GM21717 (cell line): ENCODE results near the gene CDH1.
"Not testable (repeated sequence)": the region's sequence is repeated elsewhere in the genome, so short reads cannot be mapped to it uniquely, and the experiment has no call there.

Experiments
- ATAC-seq: cut with Tn5 transposase; IDR thresholded peaks from one replicate; pipeline ENCODE4 v1.9.1; 2021; ENCODE audit warnings: mild to moderate bottlenecking, moderate library complexity; ENCODE audit not compliant: unreplicated experiment

The CDH1 gene

DNA sequence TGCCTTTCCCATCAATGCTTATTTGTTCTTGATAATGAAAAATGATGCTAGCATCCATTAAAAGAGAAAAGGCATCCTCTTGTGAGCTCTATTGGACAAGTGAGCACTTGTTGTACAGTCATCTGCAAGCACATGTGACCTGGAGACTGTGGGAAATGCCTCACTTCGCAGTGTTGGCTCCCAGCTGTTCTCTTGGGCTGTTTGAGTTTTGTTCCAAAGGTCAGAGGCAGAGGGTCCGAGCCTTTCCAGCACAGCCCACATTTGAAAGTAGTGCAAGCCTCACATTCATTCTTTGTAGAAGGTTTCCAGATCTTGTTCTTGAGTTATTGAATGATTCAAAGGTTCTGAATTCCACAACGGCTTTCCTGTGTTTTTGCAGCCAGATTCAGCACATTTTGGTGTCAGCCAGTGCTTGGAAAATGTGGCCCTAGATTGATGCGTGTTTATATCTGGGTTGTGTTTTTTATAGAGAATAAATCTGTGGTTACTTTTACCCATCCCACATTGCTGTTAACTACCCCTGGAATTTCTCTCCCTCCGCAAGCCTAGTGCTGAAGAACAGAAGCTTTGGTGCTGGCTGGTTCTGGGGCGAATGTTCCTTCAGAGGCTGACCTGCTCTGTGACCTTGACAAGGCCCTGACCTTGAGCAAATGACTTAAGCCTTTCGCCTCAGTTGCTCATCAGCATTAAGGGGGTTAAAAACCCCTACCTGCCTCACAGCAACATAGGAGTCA is 49.8 kb downstream of the CDH1 start:
- no peak for ATAC-seq

DNA sequence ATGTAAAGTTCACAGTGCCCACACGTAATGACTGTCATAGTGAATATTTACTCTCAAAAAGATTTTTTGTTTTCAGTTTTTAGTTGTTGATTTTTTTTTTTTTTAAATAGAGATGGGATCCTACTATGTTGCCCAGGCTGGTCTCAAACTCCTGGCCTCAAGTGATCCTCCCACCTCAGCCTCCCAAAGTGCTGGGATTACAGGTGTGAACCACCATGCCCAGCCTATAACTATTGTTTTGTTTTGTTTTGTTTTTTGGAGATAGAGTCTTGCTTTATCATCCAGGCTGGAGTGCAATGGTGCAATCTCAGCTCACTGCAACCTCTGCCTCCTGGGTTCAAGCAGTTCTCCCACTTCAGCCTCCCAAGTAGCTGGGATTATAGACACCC is 50.3 kb downstream of the CDH1 start:
- ATAC-seq, result not testable (repeated sequence)

DNA sequence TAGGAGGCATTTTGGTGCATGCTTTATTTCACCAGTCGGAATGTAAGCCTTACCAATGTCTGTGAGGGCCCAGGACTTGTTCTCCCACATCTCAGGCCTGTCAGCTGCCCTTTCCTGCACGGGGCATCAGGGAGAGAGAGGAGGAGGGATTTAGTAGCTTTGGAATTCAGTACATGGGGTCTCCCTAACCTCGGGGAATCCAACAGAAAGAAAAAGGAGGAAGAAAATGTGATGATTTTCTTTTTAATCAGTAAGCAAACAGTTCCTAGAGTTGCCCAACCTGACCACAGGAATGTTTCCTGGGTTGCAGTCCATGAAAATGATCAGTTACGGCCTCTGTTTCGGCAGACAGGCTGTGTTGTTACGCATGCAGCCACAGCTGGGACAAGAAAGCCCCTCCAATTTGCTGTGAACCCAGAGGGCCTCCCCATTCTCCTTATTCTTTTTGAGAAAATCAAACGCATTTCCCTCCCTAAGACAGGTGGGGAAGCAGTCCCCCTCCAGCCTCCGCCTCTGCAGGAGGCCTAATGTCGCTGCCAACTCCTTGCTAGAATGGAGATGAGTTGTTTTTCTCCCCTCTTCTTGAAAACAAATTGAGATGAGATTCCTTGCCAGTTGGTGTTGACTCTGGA is 53.2 kb downstream of the CDH1 start:
- ATAC-seq, result no peak

DNA sequence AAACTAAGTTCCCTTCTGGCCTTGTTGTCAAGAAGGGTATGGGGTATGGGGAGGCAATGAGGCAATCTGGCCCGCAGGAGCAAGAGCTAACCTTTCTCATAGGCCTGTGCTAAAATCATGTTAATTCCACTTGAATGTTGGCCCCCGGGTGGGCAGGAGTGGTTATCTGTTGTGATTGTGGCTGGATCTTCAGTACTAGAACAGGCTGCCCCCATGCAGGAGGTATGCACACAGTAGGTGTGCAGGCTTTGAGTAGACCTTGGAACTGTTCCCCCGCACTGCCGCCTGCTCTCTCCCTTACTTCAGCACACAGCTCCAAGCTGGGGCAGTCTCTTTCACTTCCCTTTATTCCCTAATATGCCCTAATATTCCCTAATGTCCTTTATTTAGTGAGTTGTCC is 53.9 kb downstream of the CDH1 start:
- ATAC-seq, result no peak

DNA sequence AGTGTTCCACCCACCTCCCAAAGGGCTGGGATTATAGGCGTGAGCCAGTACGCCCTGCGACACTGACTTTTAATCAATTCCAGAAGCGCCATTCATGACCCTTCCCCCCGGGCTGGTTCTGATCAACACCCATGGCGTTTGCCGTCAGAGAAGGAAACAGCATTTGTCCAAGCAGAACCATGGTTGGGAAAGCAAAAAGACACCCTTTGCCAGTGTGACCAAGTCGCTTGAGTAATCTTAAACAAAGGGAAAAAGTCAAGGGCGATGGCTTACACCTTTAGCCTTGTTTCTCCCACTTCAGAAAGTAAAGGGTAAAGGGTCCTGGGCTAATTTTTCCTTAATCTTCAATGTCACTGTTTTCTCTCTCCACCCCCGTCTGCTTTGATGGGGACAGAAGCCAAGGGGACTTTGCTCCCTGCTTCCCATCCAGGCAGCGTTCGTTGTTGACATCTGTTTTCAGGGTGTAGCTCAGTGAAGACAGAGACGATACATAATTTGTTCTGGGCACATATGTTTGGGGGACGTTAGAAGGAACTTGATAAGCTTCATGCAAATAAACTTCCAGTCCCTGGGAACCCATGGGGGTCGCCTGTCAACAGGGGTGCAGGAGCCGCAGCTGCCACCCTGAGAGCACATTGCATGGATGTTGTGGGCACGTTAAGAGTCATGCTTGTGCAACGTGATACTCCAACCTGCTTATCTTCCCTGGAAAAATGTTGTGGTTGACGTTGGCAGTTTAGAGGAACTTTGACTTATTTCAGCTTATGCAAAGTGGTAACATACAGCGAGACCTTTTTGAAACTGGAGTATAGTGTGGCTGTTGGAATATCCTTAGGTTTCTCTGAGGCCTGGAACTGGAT is 55.6 kb downstream of the CDH1 start:
- ATAC-seq, result no peak

DNA sequence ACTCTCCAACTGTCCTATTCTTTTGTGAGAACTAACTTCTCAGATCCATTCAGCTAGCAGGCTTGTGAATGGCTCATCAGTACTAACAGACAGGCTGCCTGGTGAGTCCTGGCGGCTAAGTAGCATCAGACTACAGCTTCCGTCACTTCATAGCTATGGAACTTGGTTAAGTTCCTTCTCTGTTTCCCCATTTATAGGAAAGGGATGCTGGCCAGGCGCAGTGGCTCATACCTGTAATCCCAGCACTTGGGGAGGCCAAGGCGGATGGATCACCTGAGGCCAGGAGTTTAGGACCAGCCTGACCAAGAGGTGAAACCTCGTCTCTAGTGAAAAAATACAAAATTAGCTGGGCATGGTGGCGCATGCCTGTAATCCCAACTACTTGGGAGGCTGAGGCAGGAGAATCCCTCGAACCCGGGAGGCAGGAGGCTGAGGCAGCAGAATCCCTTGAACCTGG is 56.3 kb downstream of the CDH1 start:
- no peak for ATAC-seq

DNA sequence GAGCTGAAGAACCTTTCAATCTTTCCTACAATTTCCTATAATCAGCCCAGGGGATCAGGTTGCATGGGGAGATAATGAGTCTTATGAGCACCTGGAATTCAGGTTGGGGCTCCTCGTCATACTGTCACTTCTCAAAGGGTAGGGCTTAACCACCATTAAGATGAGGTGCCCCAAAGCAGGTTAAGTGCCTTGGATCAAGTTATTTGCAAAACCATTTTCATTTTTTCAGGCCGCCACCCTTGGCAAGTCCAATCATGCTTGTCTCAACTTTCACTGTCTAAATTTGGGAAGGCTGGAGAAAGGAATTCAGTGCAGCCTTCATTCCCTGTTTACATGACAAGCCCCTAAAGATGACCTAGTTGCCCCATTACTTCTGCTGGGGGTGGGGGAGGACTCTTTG is 61.3 kb downstream of the CDH1 start:
- no peak for ATAC-seq

DNA sequence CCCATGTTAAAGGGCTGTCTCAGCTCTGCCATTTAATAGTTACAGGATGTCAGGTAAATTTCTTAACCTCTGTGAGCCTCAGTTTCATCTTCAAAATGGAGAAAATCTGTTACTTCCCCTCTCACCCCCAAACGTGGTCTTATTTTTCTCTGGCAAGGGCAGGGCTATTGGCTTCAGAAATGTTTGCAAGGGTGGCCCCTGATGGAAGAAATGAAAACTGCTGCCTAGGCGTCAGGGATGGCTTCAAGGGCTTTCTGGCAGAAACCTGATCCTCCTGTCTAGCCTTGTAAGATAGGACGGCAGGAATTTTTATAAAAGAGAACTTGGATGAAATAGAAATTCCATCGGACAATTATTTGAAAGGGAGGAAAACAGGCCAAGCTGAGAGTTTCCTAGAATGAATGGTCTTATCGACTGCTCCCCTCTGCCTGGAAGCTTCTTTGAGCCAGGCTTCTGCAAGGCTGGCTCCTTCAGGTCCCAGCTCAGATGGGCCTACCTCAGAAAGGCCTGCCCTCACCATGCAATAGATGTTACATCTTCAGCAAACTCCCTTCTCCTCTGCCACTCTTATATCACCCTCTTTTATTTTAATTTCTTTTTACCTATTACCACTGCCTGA is 63.3 kb downstream of the CDH1 start:
- ATAC-seq, result peak; percentile 75

DNA sequence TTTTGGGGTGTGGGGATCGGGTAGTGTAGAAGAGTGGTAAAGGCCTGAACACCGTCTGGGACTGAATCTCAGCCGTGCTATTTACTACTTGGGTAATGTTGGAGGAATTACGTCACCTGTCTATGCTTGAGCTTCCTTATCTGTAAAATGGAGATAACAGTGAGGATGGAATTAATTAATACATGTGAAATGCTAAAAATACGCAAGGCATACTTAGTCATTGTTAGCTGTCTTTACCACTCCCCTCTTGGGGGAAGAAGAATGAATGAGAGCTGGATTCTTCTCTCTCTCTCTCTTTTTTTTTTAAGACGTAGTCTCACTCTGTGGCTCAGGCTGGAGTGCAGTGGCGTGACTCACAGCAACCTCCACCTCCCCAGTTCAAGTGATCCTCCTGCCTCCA is 65.1 kb downstream of the CDH1 start:
- no peak for ATAC-seq

DNA sequence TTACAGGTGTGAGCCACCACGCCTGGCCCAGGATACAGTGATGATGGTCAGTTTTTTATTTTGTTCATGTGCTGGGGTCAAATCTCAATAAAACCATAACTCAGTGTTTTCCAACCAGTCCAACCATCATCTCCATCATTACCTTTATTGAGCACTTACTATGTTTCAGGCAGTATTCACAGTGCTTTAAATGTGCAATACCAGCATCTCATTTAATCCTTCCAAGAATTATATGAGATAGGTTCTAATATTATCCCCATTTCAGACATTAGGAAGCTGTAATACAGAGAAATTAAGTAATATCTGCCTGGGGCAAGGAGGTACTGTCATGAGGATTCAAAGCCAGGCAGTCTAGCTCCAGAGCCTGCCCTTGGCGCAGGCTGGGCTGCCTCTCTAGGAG is 69.3 kb downstream of the CDH1 start:
- no peak for ATAC-seq

DNA sequence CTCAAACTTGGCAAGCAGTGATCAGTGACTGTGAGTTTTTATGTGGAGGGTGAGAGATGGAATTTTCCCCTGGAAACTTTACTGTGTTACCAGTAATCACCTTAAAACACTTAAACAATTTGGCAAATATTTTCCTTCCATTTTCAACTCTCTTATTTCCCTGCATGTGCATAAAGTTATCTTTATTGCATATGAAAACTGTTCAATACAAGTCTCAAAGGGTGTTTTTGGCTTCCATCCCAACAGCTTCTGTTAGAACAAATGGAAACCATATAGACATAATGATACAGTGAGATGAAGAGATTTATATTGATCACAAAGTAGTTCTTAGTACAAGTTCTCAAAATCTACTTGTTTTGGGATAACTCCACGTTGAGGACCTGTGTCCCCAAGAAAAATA is 69.9 kb downstream of the CDH1 start:
- no peak for ATAC-seq

DNA sequence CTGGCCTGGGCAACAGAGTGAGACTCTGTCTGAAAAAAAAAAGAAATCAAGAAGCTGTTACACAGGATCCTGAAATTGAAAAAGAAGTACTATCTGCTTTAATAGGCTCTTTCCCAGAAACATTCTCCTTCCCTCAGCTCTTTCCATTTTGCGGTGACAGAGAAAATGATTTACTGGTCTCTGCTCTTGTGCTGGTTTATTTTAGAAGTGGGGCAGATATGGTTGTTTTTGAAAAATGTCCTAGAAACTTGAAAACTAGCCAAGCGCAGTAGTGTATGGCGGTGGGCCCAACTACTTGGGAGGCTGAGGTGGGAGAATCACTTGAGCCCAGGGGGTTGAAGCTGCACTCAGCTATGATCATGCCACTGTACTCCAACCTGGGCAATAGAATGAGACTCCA is 77.4 kb downstream of the CDH1 start:
- no peak for ATAC-seq

DNA sequence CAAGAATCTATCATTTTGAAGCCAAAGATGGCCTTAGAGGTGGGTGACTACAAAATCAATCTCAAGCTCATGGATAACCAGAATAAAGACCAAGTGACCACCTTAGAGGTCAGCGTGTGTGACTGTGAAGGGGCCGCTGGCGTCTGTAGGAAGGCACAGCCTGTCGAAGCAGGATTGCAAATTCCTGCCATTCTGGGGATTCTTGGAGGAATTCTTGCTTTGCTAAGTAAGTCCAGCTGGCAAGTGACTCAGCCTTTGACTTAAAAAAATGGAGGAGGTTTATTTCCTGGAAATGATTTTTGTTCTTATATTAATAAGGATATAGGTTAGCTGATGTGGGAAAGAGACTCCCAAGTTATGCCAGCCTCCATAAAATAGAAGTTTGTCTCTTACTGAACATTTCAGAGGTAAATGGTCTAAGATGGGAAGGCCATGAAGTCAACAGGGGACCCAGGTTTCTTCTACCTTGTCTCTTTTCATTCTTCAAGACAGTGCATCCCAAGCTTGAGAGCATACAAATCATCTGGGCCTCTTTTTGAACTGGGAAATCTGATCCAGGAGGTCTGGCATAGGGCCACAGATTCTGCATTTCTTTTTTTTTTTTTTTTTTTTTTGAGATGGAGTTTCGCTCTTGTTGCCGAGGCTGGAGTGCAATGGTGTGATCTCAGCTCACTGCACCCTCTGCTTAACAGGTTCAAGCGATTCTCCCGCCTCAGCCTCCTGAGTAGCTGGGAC is 86.5 kb downstream of the CDH1 start:
- no peak for ATAC-seq

DNA sequence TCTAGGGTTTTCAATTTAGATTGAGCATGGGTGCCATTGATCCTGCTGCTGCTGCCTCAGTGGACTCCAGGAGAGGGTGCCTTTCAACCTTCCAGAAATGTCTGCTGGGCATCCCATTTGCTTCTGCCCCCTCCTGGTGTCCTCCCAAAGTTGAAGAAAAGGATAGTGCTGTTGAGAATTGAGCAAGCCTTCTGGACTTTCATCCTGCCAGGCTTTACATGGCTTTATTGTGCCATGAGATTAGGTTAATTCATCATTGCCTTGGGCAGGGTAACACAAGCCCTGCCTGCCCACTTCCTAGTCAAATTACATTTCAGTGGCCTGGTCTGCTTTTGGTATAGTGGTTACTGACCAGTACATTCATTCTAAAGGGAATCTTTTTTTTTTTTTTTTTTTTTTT is 88.3 kb downstream of the CDH1 start:
- ATAC-seq, result no peak

DNA sequence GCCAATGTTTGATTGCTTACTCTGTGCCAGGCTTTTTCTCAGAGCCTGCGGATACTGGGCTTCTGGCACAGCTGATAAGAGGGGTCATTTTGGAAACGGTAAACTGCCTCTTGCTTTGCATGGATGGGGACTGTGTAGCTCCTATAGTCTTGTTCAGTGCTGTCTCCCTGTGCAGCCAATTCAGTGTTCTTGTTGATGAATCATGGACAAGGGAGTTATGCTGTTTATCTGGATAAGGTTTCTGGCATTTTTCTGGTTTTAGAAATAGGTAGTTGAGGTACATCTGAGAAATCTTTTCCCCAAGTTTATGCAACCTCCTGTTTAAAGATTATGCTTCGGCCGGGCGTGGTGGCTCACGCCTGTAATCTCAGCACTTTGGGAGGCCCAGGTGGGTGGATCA is 89.6 kb downstream of the CDH1 start:
- no peak for ATAC-seq

DNA sequence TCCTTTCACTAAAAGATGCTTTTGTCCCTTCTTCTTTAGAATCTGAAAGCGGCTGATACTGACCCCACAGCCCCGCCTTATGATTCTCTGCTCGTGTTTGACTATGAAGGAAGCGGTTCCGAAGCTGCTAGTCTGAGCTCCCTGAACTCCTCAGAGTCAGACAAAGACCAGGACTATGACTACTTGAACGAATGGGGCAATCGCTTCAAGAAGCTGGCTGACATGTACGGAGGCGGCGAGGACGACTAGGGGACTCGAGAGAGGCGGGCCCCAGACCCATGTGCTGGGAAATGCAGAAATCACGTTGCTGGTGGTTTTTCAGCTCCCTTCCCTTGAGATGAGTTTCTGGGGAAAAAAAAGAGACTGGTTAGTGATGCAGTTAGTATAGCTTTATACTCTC is 96.2 kb downstream of the CDH1 start:
- no peak for ATAC-seq

DNA sequence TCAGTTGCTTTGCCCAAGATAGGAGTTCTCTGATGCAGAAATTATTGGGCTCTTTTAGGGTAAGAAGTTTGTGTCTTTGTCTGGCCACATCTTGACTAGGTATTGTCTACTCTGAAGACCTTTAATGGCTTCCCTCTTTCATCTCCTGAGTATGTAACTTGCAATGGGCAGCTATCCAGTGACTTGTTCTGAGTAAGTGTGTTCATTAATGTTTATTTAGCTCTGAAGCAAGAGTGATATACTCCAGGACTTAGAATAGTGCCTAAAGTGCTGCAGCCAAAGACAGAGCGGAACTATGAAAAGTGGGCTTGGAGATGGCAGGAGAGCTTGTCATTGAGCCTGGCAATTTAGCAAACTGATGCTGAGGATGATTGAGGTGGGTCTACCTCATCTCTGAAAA is 97.5 kb downstream of the CDH1 start:
- ATAC-seq, result no peak

DNA sequence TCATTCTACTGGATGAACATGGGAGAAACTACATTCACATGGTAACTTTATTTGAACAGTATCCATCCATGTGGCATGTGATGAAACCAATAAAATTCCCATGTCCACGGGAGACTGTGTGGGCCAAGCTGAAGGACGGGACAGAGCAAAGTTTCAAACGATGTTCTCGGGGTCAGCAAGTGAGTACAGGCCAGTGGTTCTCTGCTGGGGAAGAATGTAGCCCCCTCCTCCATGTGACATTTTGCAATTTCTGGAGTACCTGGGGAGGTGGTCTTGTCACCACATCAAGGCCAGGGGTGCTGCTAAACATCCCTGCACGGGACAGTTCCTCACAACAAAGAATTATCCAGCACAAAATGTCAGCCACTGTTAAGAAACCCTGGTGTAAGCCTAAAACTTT is 98.9 kb downstream of the CDH1 start:
- no peak for ATAC-seq

DNA sequence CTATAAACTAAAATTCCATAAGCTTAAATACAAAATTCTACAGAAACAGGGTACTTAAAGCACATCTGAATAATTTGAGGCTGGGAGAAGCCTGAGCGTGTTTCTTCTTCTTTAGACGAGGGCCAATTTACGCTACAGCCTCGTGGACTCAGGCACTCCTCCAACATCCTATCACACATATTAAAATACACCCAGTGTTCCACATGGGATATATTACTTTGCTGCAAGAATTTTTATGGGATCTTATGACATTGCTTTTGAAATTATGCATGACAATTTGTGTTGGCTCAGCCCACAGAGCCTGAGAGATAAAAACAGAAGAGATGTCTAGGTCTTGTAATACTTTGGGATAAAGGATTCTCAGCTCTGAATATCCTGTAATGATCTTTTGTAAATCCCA is 102.7 kb downstream of the CDH1 start:
- no peak for ATAC-seq

DNA sequence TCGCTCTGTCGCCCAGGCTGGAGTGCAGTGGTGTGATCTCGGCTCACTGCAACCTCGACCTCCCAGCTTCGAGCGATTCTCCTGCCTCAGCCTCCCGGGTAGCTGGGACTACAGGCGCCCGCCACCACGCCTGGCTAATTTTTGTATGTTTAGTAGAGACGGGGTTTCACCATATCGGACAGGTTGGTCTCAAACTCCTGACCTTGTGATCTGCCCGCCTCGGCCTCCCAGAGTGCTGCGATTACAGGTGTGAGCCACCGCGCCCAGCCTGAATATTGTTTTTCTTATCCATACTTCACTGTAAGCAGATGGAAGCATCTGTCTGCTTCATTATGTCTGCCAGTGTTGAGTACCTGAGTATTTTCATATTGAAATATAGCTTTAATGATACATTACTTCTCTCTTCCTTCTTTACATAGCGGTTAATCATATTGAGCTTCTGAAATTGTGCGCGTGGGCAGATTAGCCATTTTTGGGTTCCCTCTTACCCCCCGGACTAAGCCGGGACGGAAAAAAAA is 105.9 kb downstream of the CDH1 start:
- not testable (repeated sequence) for ATAC-seq
